Mesodermal cell (in vitro differentiated cells): ENCODE data around the gene CCL21.
"Not testable (repeated sequence)": the region's sequence is repeated elsewhere in the genome, so short reads cannot be mapped to it uniquely, and the experiment has no call there.

ENCODE experiments used
- H3K27ac ChIP-seq: 2 replicates; pipeline ENCODE4 v1.7.0; 2013; ENCODE audit warnings: mild to moderate bottlenecking, low read depth, low read length, moderate library complexity; ENCODE audit not compliant: severe bottlenecking
- H3K36me3 ChIP-seq: 2 replicates; pipeline ENCODE4 v1.7.1; 2013; ENCODE audit warnings: mild to moderate bottlenecking, low read length, moderate library complexity; ENCODE audit not compliant: control insufficient read depth, insufficient read depth
- H3K4me1 ChIP-seq: one replicate; pipeline ENCODE4 v1.7.1; 2013; ENCODE audit warnings: mild to moderate bottlenecking, low read length; ENCODE audit not compliant: insufficient read depth, control insufficient read depth, poor library complexity, severe bottlenecking
- H3K4me3 ChIP-seq: 2 replicates; pipeline ENCODE4 v1.7.0; 2013; ENCODE audit warnings: low read length, control low read depth, mild to moderate bottlenecking; ENCODE audit not compliant: insufficient read depth, poor library complexity, severe bottlenecking; ENCODE audit errors: extremely low read depth
- H3K9me3 ChIP-seq: 2 replicates; pipeline ENCODE4 v1.7.1; 2013; ENCODE audit warnings: mild to moderate bottlenecking, low read length, moderate library complexity; ENCODE audit not compliant: control insufficient read depth
- WGBS, 2 experiments: methylation state at CpG; one replicate each; pipeline ENCODE4 v1.1.5; 2013; ENCODE audit warnings: missing lambda C conversion rate in 2 of 2; ENCODE audit not compliant: insufficient coverage in 2 of 2; 5-methylcytosine and 5-hydroxymethylcytosine counted together

Gene CCL21

DNA sequence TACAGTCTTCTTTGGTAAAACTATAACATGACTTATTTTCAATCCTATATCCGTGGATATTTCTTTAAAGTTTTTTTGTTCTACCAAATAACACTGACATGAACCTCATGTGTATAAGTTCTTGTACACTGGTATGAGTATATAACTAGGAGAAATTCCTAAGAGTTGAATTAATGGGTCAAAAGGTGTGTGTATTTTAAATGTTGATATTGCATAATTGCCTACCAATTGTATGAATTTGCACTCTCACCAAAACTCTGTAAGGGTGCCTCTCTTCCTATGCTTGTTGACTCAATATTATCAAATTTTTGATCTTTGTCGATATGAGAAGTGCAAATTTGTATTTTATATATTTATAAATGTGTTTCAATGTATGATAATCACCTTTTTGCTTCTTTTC lies 22.9 kb upstream of the CCL21 start:
- no CpG with 5 or more reads among the region's 2 CpGs for WGBS, 2 experiments
- Histone ChIP-seq H3K4me3 (no peak overlapping the region), H3K27ac (no peak overlapping the region), H3K4me1 (no peaks in the 10 kb centered on the region), H3K36me3 (no peaks in the 10 kb centered on the region), H3K9me3 (no peaks in the 10 kb centered on the region)

DNA sequence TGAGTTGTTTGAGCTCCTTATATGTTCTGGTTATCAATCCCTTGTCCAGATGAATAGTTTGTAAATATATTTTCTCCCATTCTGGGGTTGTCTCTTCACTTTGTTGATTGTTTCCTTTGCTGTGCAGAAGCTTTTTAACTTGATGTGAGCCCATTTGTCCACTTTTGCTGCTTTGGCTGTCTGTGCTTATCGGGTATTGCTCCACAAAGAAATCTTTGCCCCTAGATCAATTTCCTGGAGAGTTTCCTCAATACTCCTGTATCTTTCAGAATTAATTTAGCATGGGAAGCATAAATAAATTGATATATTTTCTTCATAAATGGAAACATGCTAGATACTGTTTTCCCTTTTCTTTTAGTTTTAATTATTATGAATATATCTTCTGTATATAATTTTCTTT lies 22.5 kb upstream of the CCL21 start:
- H3K36me3 ChIP-seq: no peaks in the 10 kb centered on the region
- H3K4me1 ChIP-seq: no peaks in the 10 kb centered on the region
- H3K4me3 ChIP-seq: no peak overlapping the region
- 100% methylated on average over 1 of the region's 1 CpG; no CpG with 5 or more reads in 1 of the 2 experiments for WGBS, 2 experiments
- H3K27ac ChIP-seq: no peak overlapping the region
- no peaks in the 10 kb centered on the region for H3K9me3 ChIP-seq

DNA sequence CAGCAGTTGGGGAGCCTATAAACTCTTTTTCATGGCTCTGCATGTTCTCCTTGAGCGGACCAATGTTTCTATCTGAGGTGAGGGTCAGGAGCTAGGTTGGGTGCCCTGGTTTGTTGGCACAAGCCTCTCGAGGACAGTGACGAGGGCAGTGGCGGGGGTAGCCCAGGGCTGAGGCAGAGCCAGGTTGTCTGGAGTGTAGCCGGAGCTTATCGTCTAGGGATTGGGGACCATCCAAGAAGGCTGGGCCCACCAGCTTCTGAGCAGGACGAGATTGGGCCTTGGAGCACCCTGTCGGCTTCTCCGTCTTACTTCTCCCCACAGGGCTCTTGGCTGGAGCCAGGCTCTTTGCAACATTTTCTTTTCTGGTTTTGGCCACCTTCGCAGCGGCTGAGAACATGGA lies 13.2 kb upstream of the CCL21 start:
- H3K4me3 ChIP-seq: no peak overlapping the region
- WGBS, 2 experiments: 92 to 97% methylated on average over 9 to 11 of the region's 11 CpGs
- H3K4me1 ChIP-seq: no peaks in the 10 kb centered on the region
- H3K36me3 ChIP-seq: no peaks in the 10 kb centered on the region
- no peak overlapping the region for H3K27ac ChIP-seq
- H3K9me3 ChIP-seq: no peaks in the 10 kb centered on the region

DNA sequence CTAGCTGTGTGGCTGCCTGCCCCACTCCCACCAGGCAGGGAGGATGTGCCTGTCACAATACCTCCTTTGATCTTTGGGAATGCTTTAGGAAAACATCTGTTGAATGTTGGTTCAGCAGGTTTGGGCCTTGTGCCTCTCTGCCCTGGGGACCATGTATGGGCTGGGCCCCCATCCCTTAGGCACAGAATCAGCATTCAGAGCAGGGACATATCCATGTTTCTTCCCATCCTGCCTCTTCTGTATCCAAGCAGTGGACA lies 9.8 kb upstream of the CCL21 start:
- not testable (repeated sequence) for H3K9me3 ChIP-seq, H3K4me1 ChIP-seq, H3K27ac ChIP-seq, H3K36me3 ChIP-seq, H3K4me3 ChIP-seq

DNA sequence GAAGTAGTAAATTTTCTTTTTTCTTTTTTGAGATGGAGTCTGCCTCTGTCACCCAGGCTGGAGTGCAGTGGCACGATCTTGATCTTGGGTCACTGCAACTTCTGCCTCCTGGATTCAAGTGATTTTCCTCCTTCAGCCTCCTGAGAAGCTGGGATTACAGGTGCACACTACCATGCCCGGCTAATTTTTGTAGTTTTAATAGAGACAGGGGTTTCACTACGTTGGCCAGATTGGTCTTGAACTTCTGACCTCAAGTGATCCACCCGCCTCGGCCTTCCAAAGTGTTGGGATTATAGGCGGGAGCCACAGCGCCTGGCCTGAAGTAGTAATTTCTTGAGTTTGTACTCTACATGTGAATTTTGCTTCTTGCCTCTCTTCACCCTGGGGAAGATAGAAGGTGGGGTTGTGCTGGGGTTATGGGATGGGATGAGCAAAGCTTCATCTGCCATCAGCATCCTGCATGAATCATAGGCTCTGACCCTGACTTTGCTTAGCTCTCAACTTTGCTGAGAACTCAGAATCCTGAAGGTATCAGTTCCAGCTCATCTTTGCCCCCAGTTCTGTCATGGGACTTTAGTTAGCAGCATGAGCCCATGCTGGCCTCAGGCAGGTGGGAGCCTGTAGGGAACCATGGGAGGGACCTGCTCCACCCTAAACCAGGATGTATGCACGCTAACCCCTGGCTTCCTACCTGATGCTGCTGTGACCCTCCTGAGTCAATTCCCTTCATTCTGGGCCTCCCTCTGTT lies 9.3 kb upstream of the CCL21 start:
- H3K4me3 ChIP-seq: no peak overlapping the region
- no peak overlapping the region for H3K27ac ChIP-seq
- WGBS, 2 experiments: 71 to 79% methylated on average over 6 to 8 of the region's 8 CpGs
- H3K36me3 ChIP-seq: no peaks in the 10 kb centered on the region
- H3K4me1 ChIP-seq: no peaks in the 10 kb centered on the region
- H3K9me3 ChIP-seq: no peaks in the 10 kb centered on the region

DNA sequence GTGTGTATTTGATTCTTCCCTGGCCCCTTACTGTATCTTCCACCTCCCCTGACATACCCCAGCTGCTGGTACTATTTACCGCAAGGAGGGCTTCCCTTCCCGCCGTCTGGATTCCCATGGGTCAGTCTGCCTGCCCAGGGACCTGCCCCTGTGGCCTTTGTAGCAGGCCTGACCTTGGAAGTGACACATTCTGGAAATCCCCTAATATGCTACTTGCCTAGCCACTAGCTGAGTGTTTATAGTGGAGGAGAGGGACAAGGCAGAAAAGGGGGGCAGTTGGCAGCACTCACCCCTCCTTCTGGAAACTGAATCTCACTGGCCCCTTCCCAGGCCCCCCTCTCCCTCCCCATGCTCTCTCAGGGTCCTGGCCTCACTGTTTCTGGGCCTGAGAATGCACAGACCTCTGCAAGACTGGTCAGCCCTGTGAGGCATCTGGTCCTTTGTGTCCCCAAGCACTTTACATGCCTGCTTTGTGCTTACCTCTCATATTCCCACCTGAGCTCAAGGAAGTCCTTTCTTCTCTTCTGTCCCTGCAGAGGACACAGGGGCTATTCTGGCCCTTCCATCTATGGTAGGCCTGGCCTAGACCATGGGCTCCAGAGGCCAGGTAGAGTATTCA lies 8.2 kb upstream of the CCL21 start:
- WGBS, 2 experiments: 92 to 100% methylated on average over 1 to 3 of the region's 3 CpGs
- Histone ChIP-seq H3K27ac (no peak overlapping the region), H3K4me1 (no peaks in the 10 kb centered on the region)

DNA sequence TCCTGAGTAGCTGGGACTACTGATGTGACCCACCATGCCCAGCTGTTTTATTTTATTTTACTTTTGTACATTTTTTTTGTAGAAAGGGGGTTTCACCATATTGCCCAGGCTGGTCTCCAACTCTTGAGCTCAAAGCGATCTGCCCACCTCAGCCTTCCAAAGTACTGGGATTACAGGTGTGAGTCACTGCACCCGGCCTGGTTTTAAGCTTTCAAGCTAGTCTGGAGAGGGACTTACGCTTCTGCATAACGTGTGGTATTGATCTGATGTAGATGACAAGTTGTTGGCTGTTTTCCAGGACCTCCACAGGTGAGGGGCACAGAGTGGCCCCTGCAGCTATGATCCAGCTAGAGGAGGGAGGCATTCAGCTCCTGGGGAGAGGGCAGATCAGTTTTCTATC lies 6.8 kb upstream of the CCL21 start:
- H3K27ac ChIP-seq: no peak overlapping the region
- 86 to 96% methylated on average over 4 of the region's 4 CpGs for WGBS, 2 experiments
- no peaks in the 10 kb centered on the region for H3K36me3 ChIP-seq
- no peaks in the 10 kb centered on the region for H3K4me1 ChIP-seq
- H3K4me3 ChIP-seq: no peak overlapping the region
- H3K9me3 ChIP-seq: no peaks in the 10 kb centered on the region

More for the DNA sequence above, 8.2 kb upstream of the CCL21 start:
- no peak overlapping the region for H3K4me3 ChIP-seq
- H3K9me3 ChIP-seq: no peaks in the 10 kb centered on the region
- no peaks in the 10 kb centered on the region for H3K36me3 ChIP-seq

DNA sequence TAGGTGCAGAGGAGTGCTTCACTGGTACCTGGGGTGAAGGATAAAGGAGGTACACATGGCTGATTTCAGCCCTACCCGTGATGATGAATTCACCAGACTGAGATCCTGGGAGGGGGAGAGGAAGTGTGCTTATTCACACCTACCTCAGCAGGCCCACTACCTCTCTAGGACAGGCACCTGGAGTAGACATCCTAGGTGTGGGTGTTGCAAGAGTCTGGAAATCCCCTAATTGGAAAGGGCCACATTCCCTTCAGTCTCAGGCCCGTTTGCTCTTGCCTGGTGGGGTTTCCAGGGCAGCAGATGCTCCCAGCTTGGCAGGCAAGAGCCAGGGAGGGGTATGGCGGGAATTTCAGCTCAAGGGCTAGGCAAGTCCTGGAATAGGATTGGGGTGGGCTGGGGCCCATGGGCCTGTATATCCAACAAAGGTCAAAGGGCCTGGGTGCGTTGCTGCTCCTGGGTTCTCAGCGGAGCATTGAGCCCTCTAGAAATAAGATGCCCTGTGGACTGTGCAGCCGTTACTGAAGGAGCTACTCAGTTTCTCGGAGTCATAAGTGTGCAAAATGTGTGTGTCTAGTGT lies 5.8 kb upstream of the CCL21 start:
- Histone ChIP-seq H3K36me3 (no peaks in the 10 kb centered on the region), H3K4me1 (no peaks in the 10 kb centered on the region), H3K4me3 (no peak overlapping the region), H3K27ac (no peak overlapping the region), H3K9me3 (no peaks in the 10 kb centered on the region)
- 93 to 94% methylated on average over 5 to 7 of the region's 7 CpGs for WGBS, 2 experiments

DNA sequence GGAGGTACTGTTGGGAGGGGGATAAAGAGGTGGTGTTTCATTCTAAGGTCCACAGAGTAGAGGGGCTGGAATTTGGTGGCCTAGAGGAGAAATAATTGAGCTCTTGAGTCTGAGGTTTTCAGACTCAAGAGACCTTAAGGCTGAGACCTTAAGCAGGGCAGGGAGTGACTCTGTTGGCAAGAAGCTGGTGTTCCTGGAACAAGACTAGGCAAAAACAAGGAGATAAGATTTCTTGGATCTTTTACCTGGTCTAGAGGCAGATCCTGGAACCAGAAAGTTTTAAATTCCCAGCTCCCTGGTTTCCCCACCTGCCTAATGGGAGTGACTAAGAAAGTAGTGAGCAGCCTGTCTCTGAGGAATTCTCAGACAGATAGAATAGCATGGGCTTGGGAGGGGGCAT lies 4.1 kb upstream of the CCL21 start:
- Histone ChIP-seq H3K4me1 (no peaks in the 10 kb centered on the region), H3K9me3 (no peaks in the 10 kb centered on the region), H3K27ac (no peak overlapping the region), H3K36me3 (no peaks in the 10 kb centered on the region), H3K4me3 (no peak overlapping the region)

DNA sequence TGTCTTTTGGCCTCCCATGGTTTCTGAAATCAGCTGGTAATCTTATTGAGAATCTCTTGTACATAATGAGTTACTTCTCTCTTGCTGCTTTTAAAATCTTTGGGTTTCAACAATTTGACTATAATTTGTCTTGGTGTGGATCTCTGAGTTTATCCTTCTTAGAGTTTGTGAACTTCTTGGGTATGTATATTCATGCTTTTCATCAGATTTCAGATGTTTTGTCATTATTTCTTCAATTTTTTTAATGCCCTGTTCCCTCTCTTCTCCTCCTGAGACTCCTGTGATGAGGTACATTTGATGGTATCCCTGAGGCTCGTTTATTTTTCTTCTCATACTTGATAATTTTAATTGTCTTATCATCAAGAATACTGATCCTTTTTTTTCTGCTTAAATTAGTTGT lies 2.2 kb upstream of the CCL21 start:
- no peaks in the 10 kb centered on the region for H3K9me3 ChIP-seq
- no CpG with 5 or more reads among the region's 1 CpG for WGBS, 2 experiments

DNA sequence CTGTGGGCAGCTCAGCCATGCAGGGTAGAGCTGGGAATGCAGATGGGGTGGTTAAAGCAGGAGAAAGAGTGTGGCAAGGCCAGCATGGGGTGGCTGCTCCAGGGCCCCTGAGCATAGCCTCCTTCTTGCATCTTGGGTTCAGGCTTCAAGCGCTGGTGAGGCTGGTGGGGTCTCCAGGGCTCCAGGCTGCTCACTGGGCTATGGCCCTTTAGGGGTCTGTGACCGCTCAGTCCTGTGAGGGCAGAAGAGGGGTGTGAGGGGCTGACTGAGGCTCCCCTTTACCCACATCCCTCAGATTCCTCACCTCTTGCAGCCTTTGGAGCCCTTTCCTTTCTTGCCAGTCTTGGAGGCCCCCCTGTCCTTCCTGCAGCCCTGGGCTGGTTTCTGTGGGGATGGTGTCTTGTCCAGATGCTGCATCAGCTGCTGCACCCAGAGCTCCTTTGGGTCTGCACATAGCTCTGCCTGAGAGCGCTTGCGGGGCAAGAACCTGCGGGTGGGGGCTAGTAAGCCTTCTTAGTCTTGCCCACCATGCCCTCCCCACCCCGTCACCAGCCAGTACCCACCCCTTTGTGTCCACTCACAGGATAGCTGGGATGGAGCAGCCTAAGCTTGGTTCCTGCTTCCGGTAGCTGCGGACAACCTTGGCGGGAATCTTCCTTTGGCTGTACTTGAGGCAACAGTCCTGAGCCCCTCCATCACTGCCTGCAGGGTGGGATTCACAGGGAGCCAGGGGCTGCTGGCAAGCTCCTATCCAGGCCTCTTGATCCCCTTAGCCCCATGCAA lies 549 bp downstream of the CCL21 start:
- Histone ChIP-seq H3K9me3 (no peaks in the 10 kb centered on the region), H3K4me1 (no peaks in the 10 kb centered on the region), H3K27ac (no peak overlapping the region), H3K4me3 (no peak overlapping the region), H3K36me3 (no peaks in the 10 kb centered on the region)
- WGBS, 2 experiments: 90 to 99% methylated on average over 6 to 7 of the region's 9 CpGs

More for the DNA sequence above, 2.2 kb upstream of the CCL21 start:
- Histone ChIP-seq H3K4me1 (no peaks in the 10 kb centered on the region), H3K36me3 (no peaks in the 10 kb centered on the region), H3K4me3 (no peak overlapping the region), H3K27ac (no peak overlapping the region)
